HepG2 (cell line): Measurements from ENCODE around the gene FAM118B. TPM values are rescaled to one million over a fixed set of nuclear protein-coding genes. Genes with fewer than 3 reads are reported as not detected.

ENCODE experiments used
- CEBPG ChIP-seq: IDR thresholded peaks from 2 replicates; pipeline ENCODE4 v1.6.1; 2016
- FOXP4 ChIP-seq: sonication (generic); formaldehyde crosslinking; IDR thresholded peaks from 2 replicates; pipeline ENCODE4 v1.4.0; 2020; ENCODE audit warnings: missing genetic modification reagents
- GABPA ChIP-seq, 2 experiments: IDR thresholded peaks; 2 replicates each; pipeline ENCODE4 v1.6.1; 2011 to 2016; ENCODE audit warnings: low read depth in 2 of 2, low read length in 1 of 2, missing biosample characterization in 1 of 2, missing genetic modification characterization in 1 of 2
- GFI1 ChIP-seq: sonication (generic); formaldehyde crosslinking; IDR thresholded peaks from 2 replicates; pipeline ENCODE4 v1.5.0; 2020; ENCODE audit warnings: missing genetic modification reagents, mild to moderate bottlenecking, borderline replicate concordance
- IRF2 ChIP-seq: IDR thresholded peaks from 2 replicates; pipeline ENCODE4 v1.6.1; 2018; ENCODE audit warnings: missing genetic modification reagents, missing compliant biosample characterization
- IRF9 ChIP-seq: sonication (generic); formaldehyde crosslinking; IDR thresholded peaks from 2 replicates; pipeline ENCODE4 v1.8.0; 2022; ENCODE audit warnings: missing genetic modification reagents, mild to moderate bottlenecking, borderline replicate concordance
- NCOA2 ChIP-seq: sonication (generic); formaldehyde crosslinking; IDR thresholded peaks from 2 replicates; pipeline ENCODE4 v1.8.0; 2022; ENCODE audit warnings: inconsistent platforms
- PITX1 ChIP-seq: sonication (generic); formaldehyde crosslinking; IDR thresholded peaks from 2 replicates; pipeline ENCODE4 v1.5.1; 2020; ENCODE audit warnings: mild to moderate bottlenecking, missing genetic modification reagents
- SALL2 ChIP-seq: sonication (generic); formaldehyde crosslinking; IDR thresholded peaks from 2 replicates; pipeline ENCODE4 v1.8.1; 2023; ENCODE audit warnings: mild to moderate bottlenecking, missing genetic modification reagents, inconsistent platforms
- ZBTB42 ChIP-seq: sonication (generic); formaldehyde crosslinking; IDR thresholded peaks from 2 replicates; pipeline ENCODE4 v1.5.0; 2020; ENCODE audit warnings: mild to moderate bottlenecking, missing genetic modification reagents
- ZC3H13 ChIP-seq: sonication (generic); formaldehyde crosslinking; IDR thresholded peaks from 2 replicates; pipeline ENCODE4 v1.8.1; 2023; ENCODE audit warnings: mild to moderate bottlenecking, missing genetic modification reagents, moderate library complexity
- ZNF335 ChIP-seq: sonication (generic); formaldehyde crosslinking; IDR thresholded peaks from 2 replicates; pipeline ENCODE4 v1.4.0; 2020; ENCODE audit warnings: missing genetic modification reagents
- ZNF350 ChIP-seq: sonication (generic); formaldehyde crosslinking; IDR thresholded peaks from 2 replicates; pipeline ENCODE4 v1.4.0; 2020; ENCODE audit warnings: mild to moderate bottlenecking, low read depth, missing genetic modification reagents, borderline replicate concordance
- ZNF709 ChIP-seq: sonication (generic); formaldehyde crosslinking; IDR thresholded peaks from 2 replicates; pipeline ENCODE4 v1.5.0; 2020; ENCODE audit warnings: mild to moderate bottlenecking, missing genetic modification reagents
- polyA plus RNA-seq, 8 experiments: library from polyadenylated mRNA; depleted of rRNA in 3 of 8; stranded (reverse) in 7 of 8; unstranded in 1 of 8; fragments of >200 nt; fragmentation: Illumina TruSeq in 4 of 8; extraction: Trizol in 4 of 8; gene quantifications; 2 replicates each; pipeline versions ENCODE4 v1.2.1 to v1.2.3, GENCODE V29; 2011 to 2016; ENCODE audit warnings: low read depth in 4 of 8, missing spikeins in 1 of 8, mixed read lengths in 1 of 8; ENCODE audit not compliant: insufficient read depth in 1 of 8
- total RNA-seq, 5 experiments: library from RNA; depleted of rRNA; stranded (reverse); fragments of >200 nt; fragmentation: Illumina TruSeq; extraction: Trizol; gene quantifications; 2 replicates each; pipeline ENCODE4 v1.2.3, GENCODE V29; 2016; ENCODE audit warnings: low read depth in 1 of 5
- TF ChIP-seq, protein P1 (sequence below): sonication (generic); formaldehyde crosslinking; IDR thresholded peaks from 2 replicates; pipeline ENCODE4 v1.5.1; 2020; ENCODE audit warnings: mild to moderate bottlenecking, missing genetic modification reagents
- TF ChIP-seq, protein P2 (sequence below): sonication (generic); formaldehyde crosslinking; IDR thresholded peaks from 2 replicates; pipeline ENCODE4 v1.5.0; 2020; ENCODE audit warnings: mild to moderate bottlenecking, missing genetic modification reagents
- TF ChIP-seq, protein P3 (sequence below): sonication (generic); formaldehyde crosslinking; IDR thresholded peaks from 2 replicates; pipeline ENCODE4 v1.4.0; 2020; ENCODE audit warnings: low read depth, mild to moderate bottlenecking, missing genetic modification reagents

FAM118B gene
- total and polyA plus RNA-seq, 2 of the 13 experiments (the other 11 are each of a cell fraction or from before 2014, with no cell fraction given) = 10.2 to 25.7 TPM

DNA sequence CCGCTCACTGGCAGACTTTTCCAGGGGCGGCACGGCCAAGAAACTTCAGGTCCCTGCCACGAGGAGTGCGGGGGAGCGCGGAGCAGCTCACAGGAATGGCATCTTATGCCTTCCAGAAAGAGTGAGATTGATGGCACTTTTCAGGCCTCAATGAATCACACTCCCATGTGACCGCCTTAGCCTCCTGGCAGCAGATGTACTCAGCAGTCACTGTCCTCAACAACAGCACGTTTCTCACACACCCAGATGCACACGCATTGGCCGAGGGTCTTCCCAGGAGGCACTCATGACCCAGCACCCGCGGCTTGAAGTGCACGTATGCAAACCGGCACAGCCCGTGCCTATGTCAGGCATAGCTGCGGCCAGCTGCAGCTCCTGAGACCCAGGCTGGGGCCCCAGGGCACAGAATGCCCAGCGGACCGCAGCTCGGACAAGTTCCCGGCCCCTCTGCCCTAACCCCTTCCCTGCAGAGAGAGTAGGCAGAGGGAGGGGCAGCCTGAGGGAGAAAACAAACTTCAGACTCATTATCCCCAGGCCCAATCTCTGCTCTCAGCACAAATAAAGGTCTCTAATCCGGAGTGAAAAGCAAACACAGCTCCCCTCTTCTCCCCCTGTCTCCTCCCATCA, 48.4 kb upstream of the FAM118B start (continued):
- TF ChIP-seq GABPA (IDR thresholded peaks at IDR 0.05; ENCODE audit: low read depth, low read length) = no peak
- TF ChIP-seq GABPA (CRISPR knock-in tag; IDR thresholded peaks at IDR 0.05; ENCODE audit: low read depth) = no peak
- peak; percentile 18 for TF ChIP-seq ZNF350
- TF ChIP-seq, protein P1, sequence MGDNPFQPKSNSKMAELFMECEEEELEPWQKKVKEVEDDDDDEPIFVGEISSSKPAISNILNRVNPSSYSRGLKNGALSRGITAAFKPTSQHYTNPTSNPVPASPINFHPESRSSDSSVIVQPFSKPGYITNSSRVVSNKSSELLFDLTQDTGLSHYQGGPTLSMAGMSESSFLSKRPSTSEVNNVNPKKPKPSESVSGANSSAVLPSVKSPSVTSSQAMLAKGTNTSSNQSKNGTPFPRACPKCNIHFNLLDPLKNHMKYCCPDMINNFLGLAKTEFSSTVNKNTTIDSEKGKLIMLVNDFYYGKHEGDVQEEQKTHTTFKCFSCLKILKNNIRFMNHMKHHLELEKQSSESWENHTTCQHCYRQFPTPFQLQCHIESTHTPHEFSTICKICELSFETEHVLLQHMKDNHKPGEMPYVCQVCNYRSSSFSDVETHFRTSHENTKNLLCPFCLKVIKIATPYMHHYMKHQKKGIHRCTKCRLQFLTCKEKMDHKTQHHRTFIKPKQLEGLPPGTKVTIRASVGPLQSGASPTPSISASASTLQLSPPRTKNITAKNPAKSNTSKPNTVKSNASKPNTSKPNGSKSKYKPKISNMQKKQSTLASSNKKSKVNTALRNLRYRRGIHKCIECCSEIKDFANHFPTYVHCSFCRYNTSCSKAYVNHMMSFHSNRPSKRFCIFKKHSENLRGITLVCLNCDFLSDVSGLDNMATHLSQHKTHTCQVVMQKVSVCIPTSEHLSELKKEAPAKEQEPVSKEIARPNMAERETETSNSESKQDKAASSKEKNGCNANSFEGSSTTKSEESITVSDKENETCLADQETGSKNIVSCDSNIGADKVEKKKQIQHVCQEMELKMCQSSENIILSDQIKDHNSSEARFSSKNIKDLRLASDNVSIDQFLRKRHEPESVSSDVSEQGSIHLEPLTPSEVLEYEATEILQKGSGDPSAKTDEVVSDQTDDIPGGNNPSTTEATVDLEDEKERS (CRISPR knock-in tag) = no peak
- TF ChIP-seq IRF9 (CRISPR knock-in tag) = no peak; the same call in 1 of the 2 replicates
- TF ChIP-seq NCOA2 = 0 out of 2 replicates have a peak, but pooled peaks have one; percentile 19
- no peak for TF ChIP-seq ZBTB42 (CRISPR knock-in tag)
- 0 out of 2 replicates have a peak, but pooled peaks have one; percentile 35 for TF ChIP-seq ZNF709 (CRISPR knock-in tag)
- TF ChIP-seq IRF2 = 0 out of 2 replicates have a peak, but pooled peaks have one; percentile 28
- peak; percentile 74; the same call in 1 of the 2 replicates for TF ChIP-seq ZNF335 (CRISPR knock-in tag)
- no peak for TF ChIP-seq CEBPG
- TF ChIP-seq, protein P2, sequence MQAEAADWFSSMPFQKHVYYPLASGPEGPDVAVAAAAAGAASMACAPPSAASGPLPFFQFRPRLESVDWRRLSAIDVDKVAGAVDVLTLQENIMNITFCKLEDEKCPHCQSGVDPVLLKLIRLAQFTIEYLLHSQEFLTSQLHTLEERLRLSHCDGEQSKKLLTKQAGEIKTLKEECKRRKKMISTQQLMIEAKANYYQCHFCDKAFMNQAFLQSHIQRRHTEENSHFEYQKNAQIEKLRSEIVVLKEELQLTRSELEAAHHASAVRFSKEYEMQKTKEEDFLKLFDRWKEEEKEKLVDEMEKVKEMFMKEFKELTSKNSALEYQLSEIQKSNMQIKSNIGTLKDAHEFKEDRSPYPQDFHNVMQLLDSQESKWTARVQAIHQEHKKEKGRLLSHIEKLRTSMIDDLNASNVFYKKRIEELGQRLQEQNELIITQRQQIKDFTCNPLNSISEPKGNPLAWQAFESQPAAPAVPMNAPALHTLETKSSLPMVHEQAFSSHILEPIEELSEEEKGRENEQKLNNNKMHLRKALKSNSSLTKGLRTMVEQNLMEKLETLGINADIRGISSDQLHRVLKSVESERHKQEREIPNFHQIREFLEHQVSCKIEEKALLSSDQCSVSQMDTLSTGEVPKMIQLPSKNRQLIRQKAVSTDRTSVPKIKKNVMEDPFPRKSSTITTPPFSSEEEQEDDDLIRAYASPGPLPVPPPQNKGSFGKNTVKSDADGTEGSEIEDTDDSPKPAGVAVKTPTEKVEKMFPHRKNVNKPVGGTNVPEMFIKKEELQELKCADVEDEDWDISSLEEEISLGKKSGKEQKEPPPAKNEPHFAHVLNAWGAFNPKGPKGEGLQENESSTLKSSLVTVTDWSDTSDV = peak; percentile 71; the same call in 1 of the 2 replicates
- no peak for TF ChIP-seq ZC3H13 (CRISPR knock-in tag)
- TF ChIP-seq SALL2 (CRISPR knock-in tag) = 0 out of 2 replicates have a peak, but pooled peaks have one; percentile 16
- TF ChIP-seq GFI1 (CRISPR knock-in tag) = peak; percentile 93
- TF ChIP-seq, protein P3, sequence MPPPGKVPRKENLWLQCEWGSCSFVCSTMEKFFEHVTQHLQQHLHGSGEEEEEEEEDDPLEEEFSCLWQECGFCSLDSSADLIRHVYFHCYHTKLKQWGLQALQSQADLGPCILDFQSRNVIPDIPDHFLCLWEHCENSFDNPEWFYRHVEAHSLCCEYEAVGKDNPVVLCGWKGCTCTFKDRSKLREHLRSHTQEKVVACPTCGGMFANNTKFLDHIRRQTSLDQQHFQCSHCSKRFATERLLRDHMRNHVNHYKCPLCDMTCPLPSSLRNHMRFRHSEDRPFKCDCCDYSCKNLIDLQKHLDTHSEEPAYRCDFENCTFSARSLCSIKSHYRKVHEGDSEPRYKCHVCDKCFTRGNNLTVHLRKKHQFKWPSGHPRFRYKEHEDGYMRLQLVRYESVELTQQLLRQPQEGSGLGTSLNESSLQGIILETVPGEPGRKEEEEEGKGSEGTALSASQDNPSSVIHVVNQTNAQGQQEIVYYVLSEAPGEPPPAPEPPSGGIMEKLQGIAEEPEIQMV = peak; percentile 80; the same call in 1 of the 2 replicates
- peak; percentile 78 for TF ChIP-seq FOXP4 (CRISPR knock-in tag)
- peak; percentile 85 for TF ChIP-seq PITX1 (CRISPR knock-in tag)
